Transverse colon (tissue), 3 donors: Measurements from ENCODE around the gene CHAC2.

Experiments used
- CTCF ChIP-seq, 5 experiments: fragments of 200-600 bp in 3 of 5; fragments of 450-650 bp in 2 of 5; sonication (generic) in 3 of 5; IDR thresholded peaks; 1 replicate in 2 of 5; 2 replicates in 3 of 5; pipeline ENCODE4 v1.5.1; 2016 to 2017; ENCODE audit warnings: antibody characterized with exemption in 5 of 5, inconsistent platforms in 3 of 5, mild to moderate bottlenecking in 2 of 5, moderate library complexity in 1 of 5
- EP300 ChIP-seq: sonication (generic); formaldehyde crosslinking; IDR thresholded peaks from one replicate; pipeline ENCODE4 v1.6.1; 2017; ENCODE audit warnings: antibody characterized with exemption, low read depth
- POLR2A ChIP-seq: fragments of 450-650 bp; IDR thresholded peaks from one replicate; pipeline ENCODE4 v1.6.1; 2016; ENCODE audit warnings: antibody characterized with exemption, mild to moderate bottlenecking, moderate library complexity

GRCh38 chr2:53751728-53752127 is 15.9 kb upstream of the CHAC2 start:
- TF ChIP-seq EP300 (no peak), POLR2A (no peak), CTCF (IDR thresholded peaks at IDR 0.05) (no peak)
